Uterus (tissue), 2 donors: ENCODE data around the gene FANCC.
A peak's percentile ranks its signal among the peaks of the same experiment; 100 is the strongest.

Source experiments
- POLR2A ChIP-seq, 2 donors: fragments of 450-650 bp; IDR thresholded peaks; one replicate each; pipeline ENCODE4 v1.6.1; 2016; ENCODE audit warnings: antibody characterized with exemption in 2 of 2, mild to moderate bottlenecking in 1 of 2, moderate library complexity in 1 of 2
- TF ChIP-seq, protein P1 (sequence below), 4 experiments: fragments of 200-600 bp in 2 of 4; fragments of 450-650 bp in 2 of 4; sonication (generic) in 2 of 4; IDR thresholded peaks; one replicate each; pipeline ENCODE4 v1.5.1; 2016 to 2019; ENCODE audit warnings: antibody characterized with exemption in 4 of 4, mild to moderate bottlenecking in 2 of 4, moderate library complexity in 1 of 4

DNA sequence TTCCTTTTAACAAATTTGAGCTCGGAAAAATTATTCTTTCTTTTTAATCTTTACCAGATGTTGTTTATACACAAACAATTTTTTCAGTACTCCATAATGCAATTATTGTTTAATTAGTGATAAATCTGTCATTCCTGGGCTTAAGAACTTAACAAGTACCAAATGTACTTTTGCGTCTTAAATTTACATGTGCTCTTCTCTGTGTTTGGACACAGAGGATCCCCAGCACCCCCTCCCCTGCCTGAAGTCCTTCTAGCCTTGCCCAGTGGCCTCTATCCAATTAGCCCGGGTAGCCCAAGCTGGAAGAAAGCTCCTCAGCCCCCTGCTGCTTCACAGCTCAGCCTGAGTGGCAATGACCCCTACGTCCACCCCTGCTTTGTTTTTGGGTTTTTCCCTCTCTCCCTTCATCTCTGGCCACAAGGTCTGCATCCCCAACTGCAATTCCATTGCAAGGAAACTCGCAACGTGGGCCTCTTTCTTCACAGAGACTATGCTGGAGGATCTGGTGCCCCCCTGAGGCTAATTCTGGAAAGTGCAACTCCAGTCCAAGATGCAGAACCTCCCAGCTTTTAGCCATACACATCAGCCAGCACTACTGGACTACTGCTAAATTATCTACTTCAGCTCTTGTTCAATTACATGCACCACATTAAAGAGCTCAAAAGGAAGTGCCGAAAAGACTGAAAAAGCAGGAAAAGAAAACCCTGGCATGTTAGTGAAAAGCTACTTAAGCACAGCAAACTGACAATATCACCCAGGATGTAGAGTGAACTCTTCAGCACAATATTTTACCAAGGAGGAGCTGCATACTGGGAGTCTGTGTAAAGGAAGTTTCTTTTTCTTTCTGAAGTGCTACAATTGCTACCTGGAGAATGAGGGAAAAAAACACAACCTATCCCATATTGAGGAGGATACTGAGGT lies 186.2 kb downstream of the FANCC start:
- TF ChIP-seq, protein P1, sequence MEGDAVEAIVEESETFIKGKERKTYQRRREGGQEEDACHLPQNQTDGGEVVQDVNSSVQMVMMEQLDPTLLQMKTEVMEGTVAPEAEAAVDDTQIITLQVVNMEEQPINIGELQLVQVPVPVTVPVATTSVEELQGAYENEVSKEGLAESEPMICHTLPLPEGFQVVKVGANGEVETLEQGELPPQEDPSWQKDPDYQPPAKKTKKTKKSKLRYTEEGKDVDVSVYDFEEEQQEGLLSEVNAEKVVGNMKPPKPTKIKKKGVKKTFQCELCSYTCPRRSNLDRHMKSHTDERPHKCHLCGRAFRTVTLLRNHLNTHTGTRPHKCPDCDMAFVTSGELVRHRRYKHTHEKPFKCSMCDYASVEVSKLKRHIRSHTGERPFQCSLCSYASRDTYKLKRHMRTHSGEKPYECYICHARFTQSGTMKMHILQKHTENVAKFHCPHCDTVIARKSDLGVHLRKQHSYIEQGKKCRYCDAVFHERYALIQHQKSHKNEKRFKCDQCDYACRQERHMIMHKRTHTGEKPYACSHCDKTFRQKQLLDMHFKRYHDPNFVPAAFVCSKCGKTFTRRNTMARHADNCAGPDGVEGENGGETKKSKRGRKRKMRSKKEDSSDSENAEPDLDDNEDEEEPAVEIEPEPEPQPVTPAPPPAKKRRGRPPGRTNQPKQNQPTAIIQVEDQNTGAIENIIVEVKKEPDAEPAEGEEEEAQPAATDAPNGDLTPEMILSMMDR (IDR thresholded peaks at IDR 0.05): peak; percentile 81 to 86 (median 83)
- no peak for TF ChIP-seq POLR2A (IDR thresholded peaks at IDR 0.05)
